Sigmoid colon (tissue), 7 donors: ENCODE measurements around the gene TM9SF4. TPM values are rescaled to one million over a fixed set of nuclear protein-coding genes. Genes with fewer than 3 reads are reported as not detected.

Experiments
- DNase-seq: peaks from one replicate; pipeline ENCODE4 v3.0.0-alpha.2; 2019
- H3K27ac ChIP-seq, 4 donors: fragments of 200-600 bp; sonication (generic); one replicate each; pipeline ENCODE4 v1.5.1; 2016 to 2019; ENCODE audit warnings: mild to moderate bottlenecking in 1 of 4
- H3K27me3 ChIP-seq, 3 donors: fragments of 200-600 bp; sonication (generic); one replicate each; pipeline ENCODE4 v1.5.1; 2019; ENCODE audit warnings: mild to moderate bottlenecking in 1 of 3
- H3K36me3 ChIP-seq, 4 donors: fragments of 200-600 bp; sonication (generic); one replicate each; pipeline ENCODE4 v1.5.1; 2016 to 2019
- H3K4me1 ChIP-seq, 4 donors: fragments of 200-600 bp; sonication (generic); one replicate each; pipeline ENCODE4 v1.5.1; 2017 to 2019
- H3K4me3 ChIP-seq, 4 donors: fragments of 200-600 bp; sonication (generic); one replicate each; pipeline ENCODE4 v1.5.1; 2017 to 2019; ENCODE audit warnings: mild to moderate bottlenecking in 2 of 4, moderate library complexity in 1 of 4
- H3K9me3 ChIP-seq, 4 donors: fragments of 200-600 bp in 3 of 4; sonication (generic) in 3 of 4; one replicate each; pipeline versions ENCODE4 v1.5.1 to v1.6.1; 2013 to 2019
- CTCF ChIP-seq, 4 experiments: fragments of 450-650 bp in 3 of 4; fragments of 200-600 bp in 1 of 4; IDR thresholded peaks; one replicate each; pipeline ENCODE4 v1.5.1; 2016 to 2019; ENCODE audit warnings: antibody characterized with exemption in 4 of 4, mild to moderate bottlenecking in 3 of 4, moderate library complexity in 2 of 4
- EP300 ChIP-seq, 4 donors: sonication (generic); formaldehyde crosslinking; IDR thresholded peaks; one replicate each; pipeline ENCODE4 v1.6.1; 2017; ENCODE audit warnings: antibody characterized with exemption in 4 of 4
- POLR2A ChIP-seq, 2 donors: fragments of 450-650 bp; IDR thresholded peaks; one replicate each; pipeline ENCODE4 v1.6.1; 2016; ENCODE audit warnings: antibody characterized with exemption in 2 of 2, mild to moderate bottlenecking in 2 of 2, moderate library complexity in 2 of 2
- POLR2AphosphoS5 ChIP-seq, 4 donors: sonication (generic); formaldehyde crosslinking; IDR thresholded peaks; one replicate each; pipeline ENCODE4 v1.6.1; 2017; ENCODE audit warnings: antibody characterized with exemption in 4 of 4
- WGBS, 2 donors: extraction: QIAGEN DNeasy Blood & Tissue Kit; methylation state at CpG; one replicate each; pipeline ENCODE4 v1.1.7; 2013; 5-methylcytosine and 5-hydroxymethylcytosine counted together
- intact Hi-C: fragments of 100-400 bp; cut with DNase I; formaldehyde crosslinking; loops from one replicate; pipeline ENCODE4 v1.15.1; 2023
- polyA plus RNA-seq, 3 donors: library from polyadenylated mRNA; stranded (reverse); fragments of 200-250 nt; gene quantifications; one replicate each; pipeline ENCODE4 v1.2.3, GENCODE V29; 2013
- total RNA-seq, 4 donors: library from RNA; depleted of rRNA; stranded (reverse); fragments of >200 nt; gene quantifications; one replicate each; pipeline ENCODE4 v1.1.0, GENCODE V29; 2016
- donor health status: healthy with polysubstance abuse.
- donor health status: Bipolar disorder and iron deficiency.
- donor health status: healthy.

Gene TM9SF4
- total and polyA plus RNA-seq, 7 donors = 6.6 to 38.3 (median 17.1) TPM

GRCh38 chr20:32188376-32189122 lies 79.0 kb downstream of the TM9SF4 start:
- peak overlapping the region in 3 of 4 donors; percentile 63 to 84 (median 65) for H3K4me3 ChIP-seq
- peaks cover 0 to 1% (median 0%) of the 10 kb centered on the region in 4 donors for H3K36me3 ChIP-seq
- peaks cover 0 to 39% (median 21%) of the 10 kb centered on the region in 4 donors for H3K4me1 ChIP-seq
- H3K27ac ChIP-seq = peak overlapping the region in 1 of 4 donors; percentile 86
- DNase-seq = no peak
- no peaks in the 10 kb centered on the region for H3K27me3 ChIP-seq
- intact Hi-C loops = no loop called here
- 97% methylated on average over 17 of the region's 17 CpGs for WGBS, 2 donors
- no peaks in the 10 kb centered on the region for H3K9me3 ChIP-seq
- TF ChIP-seq POLR2A (IDR thresholded peaks at IDR 0.05) (no peak), EP300 (IDR thresholded peaks at IDR 0.05) (no peak), CTCF (IDR thresholded peaks at IDR 0.05) (no peak), POLR2AphosphoS5 (IDR thresholded peaks at IDR 0.05) (no peak)

- DNase-seq = no peak
- no peaks in the 10 kb centered on the region for H3K27me3 ChIP-seq
- H3K4me3 ChIP-seq = peak overlapping the region; percentile 55 to 84 (median 64)
- H3K4me1 ChIP-seq = peaks cover 0 to 45% (median 23%) of the 10 kb centered on the region in 4 donors
- intact Hi-C loops = no loop called here
- peak overlapping the region; percentile 83 to 91 (median 84) for H3K27ac ChIP-seq
- WGBS, 2 donors = 93 to 95% methylated on average over 9 of the region's 9 CpGs
- no peaks in the 10 kb centered on the region for H3K9me3 ChIP-seq
- TF ChIP-seq CTCF (IDR thresholded peaks at IDR 0.05) (no peak), POLR2AphosphoS5 (IDR thresholded peaks at IDR 0.05) (no peak), EP300 (IDR thresholded peaks at IDR 0.05) (no peak), POLR2A (IDR thresholded peaks at IDR 0.05) (no peak)
- no peaks in the 10 kb centered on the region for H3K36me3 ChIP-seq
These were observed 79.6 kb downstream of the TM9SF4 start for GRCh38 chr20:32189123-32189410.

GRCh38 chr20:32189691-32190615 lies 80.4 kb downstream of the TM9SF4 start:
- Histone ChIP-seq H3K4me1 (peaks cover 0 to 53% (median 23%) of the 10 kb centered on the region in 4 donors), H3K36me3 (peaks cover 0 to 4% (median 1%) of the 10 kb centered on the region in 4 donors), H3K27me3 (no peaks in the 10 kb centered on the region), H3K9me3 (no peaks in the 10 kb centered on the region), H3K4me3 (peak overlapping the region; percentile 55 to 84 (median 64)), H3K27ac (peak overlapping the region; percentile 83 to 91 (median 84))
- intact Hi-C loops = loop anchor here (5.0 kb wide), 1 partner anchor 87 kb away; the partner anchor contains the start of gene KIF3B
- 2 to 6% methylated on average over 88 of the region's 88 CpGs for WGBS, 2 donors
- TF ChIP-seq POLR2AphosphoS5 (IDR thresholded peaks at IDR 0.05) = peak in 1 of 4 donors; percentile 13
- no peak for TF ChIP-seq POLR2A (IDR thresholded peaks at IDR 0.05)
- DNase-seq = peak; percentile 76

GRCh38 chr20:32190616-32191415 lies 81.3 kb downstream of the TM9SF4 start:
- H3K4me3 ChIP-seq = peak overlapping the region; percentile 55 to 84 (median 64)
- peak overlapping the region; percentile 83 to 91 (median 84) for H3K27ac ChIP-seq
- no peaks in the 10 kb centered on the region for H3K27me3 ChIP-seq
- H3K9me3 ChIP-seq = no peaks in the 10 kb centered on the region
- WGBS, 2 donors = 48 to 66% methylated on average over 14 of the region's 14 CpGs
- DNase-seq = no peak
- peaks cover 0 to 53% (median 23%) of the 10 kb centered on the region in 4 donors for H3K4me1 ChIP-seq
- intact Hi-C loops = loop anchor here (5.0 kb wide), 1 partner anchor 86 kb away; the partner anchor contains the start of gene KIF3B
- peaks cover 0 to 11% (median 7%) of the 10 kb centered on the region in 4 donors for H3K36me3 ChIP-seq
- TF ChIP-seq POLR2AphosphoS5 (IDR thresholded peaks at IDR 0.05) = no peak
- no peak for TF ChIP-seq POLR2A (IDR thresholded peaks at IDR 0.05)

GRCh38 chr20:32191422-32191821 lies 81.9 kb downstream of the TM9SF4 start:
- H3K4me3 ChIP-seq = no peak overlapping the region
- WGBS, 2 donors = 75 to 84% methylated on average over 3 of the region's 3 CpGs
- no peak for DNase-seq
- H3K4me1 ChIP-seq = peaks cover 0 to 50% (median 23%) of the 10 kb centered on the region in 4 donors
- TF ChIP-seq CTCF (IDR thresholded peaks at IDR 0.05) (no peak), EP300 (IDR thresholded peaks at IDR 0.05) (no peak), POLR2A (IDR thresholded peaks at IDR 0.05) (no peak), POLR2AphosphoS5 (IDR thresholded peaks at IDR 0.05) (no peak)
- peak overlapping the region in 1 of 4 donors; percentile 91 for H3K27ac ChIP-seq
- intact Hi-C loops = loop anchor here (5.0 kb wide), 1 partner anchor 86 kb away; the partner anchor contains the start of gene KIF3B
- H3K9me3 ChIP-seq = no peaks in the 10 kb centered on the region
- H3K27me3 ChIP-seq = no peaks in the 10 kb centered on the region
- H3K36me3 ChIP-seq = peaks cover 0 to 17% (median 13%) of the 10 kb centered on the region in 4 donors
